GM12878 (cell line): Measurements from ENCODE around the gene ARL9. TPM values are rescaled to one million over a fixed set of nuclear protein-coding genes. Genes with fewer than 3 reads are reported as not detected.

Experiments
- polyA plus RNA-seq, 11 experiments: library from polyadenylated mRNA; depleted of rRNA in 4 of 11; unstranded in 6 of 11; stranded (reverse) in 5 of 11; fragments of >200 nt; fragmentation: Nextera tagmentation in 4 of 11; fragmentation: Illumina TruSeq in 1 of 11; extraction: Ambion mirVana in 4 of 11; extraction: Trizol in 1 of 11; gene quantifications; 1 replicate in 1 of 11; 2 replicates in 10 of 11; pipeline versions ENCODE4 v1.2.1 to v1.2.3, GENCODE V29; 2011 to 2016; ENCODE audit warnings: inconsistent platforms in 2 of 11, missing spikeins in 2 of 11, low read depth in 1 of 11
- total RNA-seq, 4 experiments: library from RNA; depleted of rRNA in 3 of 4; stranded (reverse); fragments of >200 nt in 3 of 4; fragmentation: Illumina TruSeq in 1 of 4; extraction: Trizol in 1 of 4; gene quantifications; 2 replicates each; pipeline versions ENCODE4 v1.2.1 to v1.2.3, GENCODE V29; 2013 to 2021

The ARL9 gene
- total and polyA plus RNA-seq, 10 of the 15 experiments (the other 5 are each of a cell fraction or from before 2014, with no cell fraction given): not detected

Other genes with a start within 250 kb of the ARL9 start
- gene AASDH, start 118.3 kb upstream of the ARL9 start, total RNA-seq (2014; rRNA removed): 7.9 and 8.9 TPM in 2 replicates
- 11.0 and 11.1 TPM in 2 replicates for gene AASDH, start 118.3 kb upstream of the ARL9 start, total RNA-seq (2014; rRNA removed; fragmentation: Illumina TruSeq; extraction: Trizol)
- gene AASDH, start 118.3 kb upstream of the ARL9 start, total RNA-seq (2021): 7.4 and 7.7 TPM in 2 replicates
- gene AASDH, start 118.3 kb upstream of the ARL9 start, polyA plus RNA-seq (2011; rRNA removed): 18.5 and 26.5 TPM in 2 replicates
- 8.6 and 13.2 TPM in 2 replicates for gene AASDH, start 118.3 kb upstream of the ARL9 start, polyA plus RNA-seq (2014; fragmentation: Illumina TruSeq; extraction: Trizol)
- 10 to 100 TPM; 11.6 to 19.1 TPM for gene AASDH, start 118.3 kb upstream of the ARL9 start, polyA plus RNA-seq (2014; fragmentation: Nextera tagmentation; extraction: Ambion mirVana)
- 4.6 and 7.3 TPM in 2 replicates for gene AASDH, start 118.3 kb upstream of the ARL9 start, polyA plus RNA-seq (2014; rRNA removed)
- 10 to 100 TPM; 12.3 to 16.8 TPM for gene AASDH, start 118.3 kb upstream of the ARL9 start, polyA plus RNA-seq (2016; fragmentation: Nextera tagmentation; extraction: Ambion mirVana)
- 37.3 and 41.7 TPM in 2 replicates for gene PPAT, start 70.2 kb upstream of the ARL9 start, total RNA-seq (2014; rRNA removed)
- gene PPAT, start 70.2 kb upstream of the ARL9 start, total RNA-seq (2014; rRNA removed; fragmentation: Illumina TruSeq; extraction: Trizol): 39.0 and 40.9 TPM in 2 replicates
- 44.1 and 51.2 TPM in 2 replicates for gene PPAT, start 70.2 kb upstream of the ARL9 start, total RNA-seq (2021)
- 31.4 and 41.0 TPM in 2 replicates for gene PPAT, start 70.2 kb upstream of the ARL9 start, polyA plus RNA-seq (2011; rRNA removed)
- 38.7 and 39.9 TPM in 2 replicates for gene PPAT, start 70.2 kb upstream of the ARL9 start, polyA plus RNA-seq (2014; fragmentation: Illumina TruSeq; extraction: Trizol)
- gene PPAT, start 70.2 kb upstream of the ARL9 start, polyA plus RNA-seq (2014; fragmentation: Nextera tagmentation; extraction: Ambion mirVana): 10 to 100 TPM; 24.9 to 32.6 TPM
- gene PPAT, start 70.2 kb upstream of the ARL9 start, polyA plus RNA-seq (2014; rRNA removed): 27.0 and 27.3 TPM in 2 replicates
- gene PPAT, start 70.2 kb upstream of the ARL9 start, polyA plus RNA-seq (2016; fragmentation: Nextera tagmentation; extraction: Ambion mirVana): 10 to 100 TPM; 47.4 to 50.7 TPM
- gene PAICS, start 69.5 kb upstream of the ARL9 start, total RNA-seq (2014; rRNA removed): 109 and 120 TPM in 2 replicates
- gene PAICS, start 69.5 kb upstream of the ARL9 start, total RNA-seq (2014; rRNA removed; fragmentation: Illumina TruSeq; extraction: Trizol): 175 and 181 TPM in 2 replicates
- gene PAICS, start 69.5 kb upstream of the ARL9 start, total RNA-seq (2021): 248 and 251 TPM in 2 replicates
- gene PAICS, start 69.5 kb upstream of the ARL9 start, polyA plus RNA-seq (2011; rRNA removed): 350 and 490 TPM in 2 replicates
- 295 and 365 TPM in 2 replicates for gene PAICS, start 69.5 kb upstream of the ARL9 start, polyA plus RNA-seq (2014; fragmentation: Illumina TruSeq; extraction: Trizol)
- gene PAICS, start 69.5 kb upstream of the ARL9 start, polyA plus RNA-seq (2014; fragmentation: Nextera tagmentation; extraction: Ambion mirVana): 100 to 1,000 TPM; 224 to 251 TPM
- 158 and 201 TPM in 2 replicates for gene PAICS, start 69.5 kb upstream of the ARL9 start, polyA plus RNA-seq (2014; rRNA removed)
- gene PAICS, start 69.5 kb upstream of the ARL9 start, polyA plus RNA-seq (2016; fragmentation: Nextera tagmentation; extraction: Ambion mirVana): 100 to 1,000 TPM; 314 to 315 TPM
- 66.4 and 74.4 TPM in 2 replicates for gene SRP72, start 38.2 kb upstream of the ARL9 start, total RNA-seq (2014; rRNA removed)
- 102 and 105 TPM in 2 replicates for gene SRP72, start 38.2 kb upstream of the ARL9 start, total RNA-seq (2014; rRNA removed; fragmentation: Illumina TruSeq; extraction: Trizol)
- gene SRP72, start 38.2 kb upstream of the ARL9 start, total RNA-seq (2021): 122 and 130 TPM in 2 replicates
- gene SRP72, start 38.2 kb upstream of the ARL9 start, polyA plus RNA-seq (2011; rRNA removed): 94.6 and 140 TPM in 2 replicates
- gene SRP72, start 38.2 kb upstream of the ARL9 start, polyA plus RNA-seq (2014; fragmentation: Illumina TruSeq; extraction: Trizol): 168 and 192 TPM in 2 replicates
- 100 to 1,000 TPM; 158 to 186 TPM for gene SRP72, start 38.2 kb upstream of the ARL9 start, polyA plus RNA-seq (2014; fragmentation: Nextera tagmentation; extraction: Ambion mirVana)
- gene SRP72, start 38.2 kb upstream of the ARL9 start, polyA plus RNA-seq (2014; rRNA removed): 61.6 and 68.7 TPM in 2 replicates
- gene SRP72, start 38.2 kb upstream of the ARL9 start, polyA plus RNA-seq (2016; fragmentation: Nextera tagmentation; extraction: Ambion mirVana): 100 to 1,000 TPM; 136 to 145 TPM
- gene HOPX, start 175.5 kb downstream of the ARL9 start, total RNA-seq (2014; rRNA removed): 0.11 and 0.44 TPM in 2 replicates
- gene HOPX, start 175.5 kb downstream of the ARL9 start, total RNA-seq (2014; rRNA removed; fragmentation: Illumina TruSeq; extraction: Trizol): 0.28 TPM in 1 of 2 replicates, not detected in the other
- gene HOPX, start 175.5 kb downstream of the ARL9 start, total RNA-seq (2021): 0.38 and 0.58 TPM in 2 replicates
- gene HOPX, start 175.5 kb downstream of the ARL9 start, polyA plus RNA-seq (2011; rRNA removed): 0.11 and 0.20 TPM in 2 replicates
- gene HOPX, start 175.5 kb downstream of the ARL9 start, polyA plus RNA-seq (2014; fragmentation: Illumina TruSeq; extraction: Trizol): 0.25 and 0.74 TPM in 2 replicates
- gene HOPX, start 175.5 kb downstream of the ARL9 start, polyA plus RNA-seq (2014; fragmentation: Nextera tagmentation; extraction: Ambion mirVana): under 1 TPM; 0.22 to 0.40 TPM
- gene HOPX, start 175.5 kb downstream of the ARL9 start, polyA plus RNA-seq (2014; rRNA removed): 0.42 TPM in 1 of 2 replicates, not detected in the other
- gene HOPX, start 175.5 kb downstream of the ARL9 start, polyA plus RNA-seq (2016; fragmentation: Nextera tagmentation; extraction: Ambion mirVana): not detected